Measurements from ENCODE around the gene CST8. TPM values are rescaled to one million over a fixed set of nuclear protein-coding genes. Genes with fewer than 3 reads are reported as not detected.

CST8 gene
- total and polyA plus RNA-seq, 7 experiments from 2014 or later: not detected

Other genes with a start within 250 kb of the CST8 start
- 10 to 100 TPM; 20.1 to 63.4 (median 39.7) TPM for gene NXT1, start 140.3 kb upstream of the CST8 start, total RNA-seq
- gene NXT1, start 140.3 kb upstream of the CST8 start, polyA plus RNA-seq: 10 to 100 TPM; 50.3 to 71.8 TPM
- 10 to 100 TPM; 11.4 to 44.0 (median 19.6) TPM for gene GZF1, start 128.9 kb upstream of the CST8 start, total RNA-seq
- gene GZF1, start 128.9 kb upstream of the CST8 start, polyA plus RNA-seq: 1 to 10 TPM; 1.4 to 7.8 TPM
- gene NAPB, start 69.6 kb upstream of the CST8 start, total RNA-seq: 10 to 100 TPM; 11.4 to 20.4 (median 16.2) TPM
- gene NAPB, start 69.6 kb upstream of the CST8 start, polyA plus RNA-seq: 1 to 10 TPM; 5.5 to 7.9 TPM
- not detected for gene CSTL1, start 51.4 kb upstream of the CST8 start, total RNA-seq
- not detected for gene CSTL1, start 51.4 kb upstream of the CST8 start, polyA plus RNA-seq
- gene CST11, start 38.2 kb upstream of the CST8 start, total RNA-seq: not detected
- gene CST11, start 38.2 kb upstream of the CST8 start, polyA plus RNA-seq: not detected
- gene CST9L, start 77.4 kb downstream of the CST8 start, total RNA-seq: not detected
- gene CST9L, start 77.4 kb downstream of the CST8 start, polyA plus RNA-seq: not detected
- not detected for gene CST9, start 114.8 kb downstream of the CST8 start, total RNA-seq
- gene CST9, start 114.8 kb downstream of the CST8 start, polyA plus RNA-seq: not detected
- gene CST3, start 146.8 kb downstream of the CST8 start, total RNA-seq: 100 to 1,000 TPM in 1 of 5 experiments, 10 to 100 TPM in 3, 1 to 10 TPM in 1; 1.7 to 520 (median 22.2) TPM
- 1 to 10 TPM; 2.5 to 5.5 TPM for gene CST3, start 146.8 kb downstream of the CST8 start, polyA plus RNA-seq
- gene CST4, start 197.9 kb downstream of the CST8 start, total RNA-seq: not detected
- gene CST4, start 197.9 kb downstream of the CST8 start, polyA plus RNA-seq: not detected